Activated T-helper 2 cell treated with anti-CD3 and anti-CD28 coated beads, Interferon-gamma antibody, Interleukin-2, Interleukin-4, amounts not matched to agents 10 μg/mL and 5 μg/mL and 100 μg/mL, durations not matched to agents 14 hours and 24 hours and 36 hours (primary cell): Measurements from ENCODE around the gene EN2. TPM values are rescaled to one million over a fixed set of nuclear protein-coding genes. Genes with fewer than 3 reads are reported as not detected.

ENCODE experiments used
- DNase-seq: peaks from one replicate; pipeline ENCODE4 v3.0.0; 2021; ENCODE audit warnings: low spot score
- H3K27ac Mint-ChIP-seq: one replicate; pipeline ENCODE4 v1.8.0; 2021; ENCODE audit warnings: mixed read lengths
- H3K27me3 Mint-ChIP-seq: one replicate; pipeline ENCODE4 v1.8.0; 2021; ENCODE audit warnings: low read depth, mixed read lengths
- H3K36me3 Mint-ChIP-seq: one replicate; pipeline ENCODE4 v1.8.0; 2021; ENCODE audit warnings: low read depth, mixed read lengths
- H3K4me1 Mint-ChIP-seq: one replicate; pipeline ENCODE4 v1.8.0; 2021; ENCODE audit warnings: low read depth, mixed read lengths
- H3K4me3 Mint-ChIP-seq: one replicate; pipeline ENCODE4 v1.8.0; 2021; ENCODE audit warnings: low read depth, mild to moderate bottlenecking, moderate library complexity, mixed read lengths
- H3K9me3 Mint-ChIP-seq: one replicate; pipeline ENCODE4 v1.8.0; 2021; ENCODE audit warnings: mixed read lengths
- intact Hi-C: fragments of 100-400 bp; cut with micrococcal nuclease; formaldehyde crosslinking; loops from one replicate; pipeline ENCODE4 v1.15.1; 2023
- total RNA-seq: library from RNA; stranded (reverse); gene quantifications from 2 replicates; pipeline ENCODE4 v1.2.3, GENCODE V29; 2022

Gene EN2
- total RNA-seq, 1 donor from 2014 or later: not detected

GRCh38 chr7:155449008-155449868 lies 8.7 kb upstream of the EN2 start:
- H3K27ac Mint-ChIP-seq: no peak overlapping the region
- H3K27me3 Mint-ChIP-seq: peaks cover 71% of the 10 kb centered on the region
- no peaks in the 10 kb centered on the region for H3K36me3 Mint-ChIP-seq
- no peak for DNase-seq
- no peaks in the 10 kb centered on the region for H3K9me3 Mint-ChIP-seq
- intact Hi-C loops: no loop called here
- no peaks in the 10 kb centered on the region for H3K4me1 Mint-ChIP-seq
- no peak overlapping the region for H3K4me3 Mint-ChIP-seq

GRCh38 chr7:155449869-155450557 lies 7.9 kb upstream of the EN2 start:
- H3K27me3 Mint-ChIP-seq: peaks cover 71% of the 10 kb centered on the region

GRCh38 chr7:155450558-155450969 lies 7.4 kb upstream of the EN2 start:
- Mint-ChIP-seq H3K9me3 (no peaks in the 10 kb centered on the region), H3K36me3 (no peaks in the 10 kb centered on the region), H3K4me1 (no peaks in the 10 kb centered on the region), H3K27ac (no peak overlapping the region), H3K4me3 (no peak overlapping the region), H3K27me3 (peaks cover 73% of the 10 kb centered on the region)
- no peak for DNase-seq
- intact Hi-C loops: loop anchor here (1.0 to 5.0 kb wide), 3 partner anchors 75 to 362 kb away; partner anchors contain the start of gene SHH

More at GRCh38 chr7:155449869-155450557, 7.9 kb upstream of the EN2 start:
- no peaks in the 10 kb centered on the region for H3K4me1 Mint-ChIP-seq
- no peaks in the 10 kb centered on the region for H3K36me3 Mint-ChIP-seq
- intact Hi-C loops: loop anchor here (1.0 to 5.0 kb wide), 3 partner anchors 75 to 362 kb away; partner anchors contain the start of gene SHH
- no peak overlapping the region for H3K27ac Mint-ChIP-seq
- no peaks in the 10 kb centered on the region for H3K9me3 Mint-ChIP-seq
- H3K4me3 Mint-ChIP-seq: no peak overlapping the region
- no peak for DNase-seq

GRCh38 chr7:155450970-155451801 lies 6.7 kb upstream of the EN2 start:
- Mint-ChIP-seq H3K27me3 (peaks cover 74% of the 10 kb centered on the region), H3K4me1 (peaks cover 1% of the 10 kb centered on the region), H3K36me3 (peaks cover under 1% of the 10 kb centered on the region), H3K9me3 (no peaks in the 10 kb centered on the region), H3K4me3 (no peak overlapping the region), H3K27ac (no peak overlapping the region)
- intact Hi-C loops: loop anchor here (1.0 to 5.0 kb wide), 3 partner anchors 76 to 361 kb away; partner anchors contain the start of gene SHH
- DNase-seq: no peak

GRCh38 chr7:155451840-155452239 lies 6.1 kb upstream of the EN2 start:
- intact Hi-C loops: loop anchor here (2.0 to 5.0 kb wide), 3 partner anchors 15 to 360 kb away; partner anchors contain the start of gene SHH
- Mint-ChIP-seq H3K27ac (no peak overlapping the region), H3K27me3 (peaks cover 75% of the 10 kb centered on the region), H3K9me3 (no peaks in the 10 kb centered on the region), H3K36me3 (peaks cover 3% of the 10 kb centered on the region), H3K4me3 (no peak overlapping the region), H3K4me1 (peaks cover 5% of the 10 kb centered on the region)
- no peak for DNase-seq

- Mint-ChIP-seq H3K36me3 (peaks cover 3% of the 10 kb centered on the region), H3K4me3 (no peak overlapping the region), H3K27me3 (peaks cover 69% of the 10 kb centered on the region), H3K27ac (no peak overlapping the region), H3K9me3 (no peaks in the 10 kb centered on the region), H3K4me1 (peaks cover 7% of the 10 kb centered on the region)
- intact Hi-C loops: loop anchor here (2.0 to 5.0 kb wide), 3 partner anchors 14 to 360 kb away; partner anchors contain the start of gene SHH
- no peak for DNase-seq
Measured at GRCh38 chr7:155452505-155453295, 5.2 kb upstream of the EN2 start.

GRCh38 chr7:155453296-155454182 lies 4.4 kb upstream of the EN2 start:
- H3K27ac Mint-ChIP-seq: no peak overlapping the region
- intact Hi-C loops: loop anchor here (2.0 to 5.0 kb wide), 5 partner anchors 13 to 1551 kb away; partner anchors contain the start of gene SHH
- DNase-seq: no peak
- H3K9me3 Mint-ChIP-seq: no peaks in the 10 kb centered on the region
- peaks cover 3% of the 10 kb centered on the region for H3K36me3 Mint-ChIP-seq
- peaks cover 64% of the 10 kb centered on the region for H3K27me3 Mint-ChIP-seq
- no peak overlapping the region for H3K4me3 Mint-ChIP-seq
- peaks cover 7% of the 10 kb centered on the region for H3K4me1 Mint-ChIP-seq

- no peaks in the 10 kb centered on the region for H3K9me3 Mint-ChIP-seq
- intact Hi-C loops: loop anchor here (2.0 to 5.0 kb wide), 5 partner anchors 54 to 1563 kb away; partner anchors contain the start of gene SHH
- peaks cover 61% of the 10 kb centered on the region for H3K27me3 Mint-ChIP-seq
- peaks cover 3% of the 10 kb centered on the region for H3K36me3 Mint-ChIP-seq
- H3K27ac Mint-ChIP-seq: no peak overlapping the region
- H3K4me3 Mint-ChIP-seq: no peak overlapping the region
- H3K4me1 Mint-ChIP-seq: peaks cover 9% of the 10 kb centered on the region
- no peak for DNase-seq
Measured at GRCh38 chr7:155454183-155455112, 3.5 kb upstream of the EN2 start.

GRCh38 chr7:155455132-155455693 lies 2.7 kb upstream of the EN2 start:
- H3K4me3 Mint-ChIP-seq: no peak overlapping the region
- DNase-seq: no peak
- peaks cover 3% of the 10 kb centered on the region for H3K36me3 Mint-ChIP-seq
- H3K9me3 Mint-ChIP-seq: no peaks in the 10 kb centered on the region
- H3K27ac Mint-ChIP-seq: no peak overlapping the region
- peaks cover 69% of the 10 kb centered on the region for H3K27me3 Mint-ChIP-seq
- intact Hi-C loops: loop anchor here (2.0 to 5.0 kb wide), 3 partner anchors 54 to 1562 kb away; no protein-coding TSS in a partner anchor
- H3K4me1 Mint-ChIP-seq: peaks cover 9% of the 10 kb centered on the region
